IgD-negative memory B cell (primary cell): ENCODE results near the gene ZGLP1. TPM values are rescaled to one million over a fixed set of nuclear protein-coding genes. Genes with fewer than 3 reads are reported as not detected.
"Not testable (repeated sequence)": the region's sequence is repeated elsewhere in the genome, so short reads cannot be mapped to it uniquely, and the experiment has no call there.

ENCODE experiments used
- H3K27ac Mint-ChIP-seq, 3 donors: one replicate each; pipeline ENCODE4 v1.8.0; 2020 to 2022; ENCODE audit warnings: mild to moderate bottlenecking in 3 of 3, mixed read lengths in 3 of 3, moderate library complexity in 1 of 3
- H3K27me3 Mint-ChIP-seq: one replicate; pipeline ENCODE4 v1.8.0; 2021; ENCODE audit warnings: mixed read lengths
- H3K36me3 Mint-ChIP-seq: one replicate; pipeline ENCODE4 v1.8.0; 2020; ENCODE audit warnings: mild to moderate bottlenecking, mixed read lengths
- H3K4me1 Mint-ChIP-seq, 3 donors: one replicate each; pipeline ENCODE4 v1.8.0; 2020 to 2022; ENCODE audit warnings: mixed read lengths in 3 of 3, mild to moderate bottlenecking in 1 of 3
- H3K4me3 Mint-ChIP-seq, 4 donors: one replicate each; pipeline ENCODE4 v1.8.0; 2020 to 2022; ENCODE audit warnings: mild to moderate bottlenecking in 4 of 4, mixed read lengths in 4 of 4, moderate library complexity in 3 of 4
- H3K9me3 Mint-ChIP-seq, 3 donors: one replicate each; pipeline ENCODE4 v1.8.0; 2020 to 2021; ENCODE audit warnings: mixed read lengths in 3 of 3, mild to moderate bottlenecking in 1 of 3
- polyA plus RNA-seq: library from polyadenylated mRNA; unstranded; fragments of 300-500 nt; fragmentation: Illumina TruSeq; gene quantifications from one replicate; pipeline ENCODE4 v1.2.3, GENCODE V29; 2021

The ZGLP1 gene
- 2.6 TPM for polyA plus RNA-seq

DNA sequence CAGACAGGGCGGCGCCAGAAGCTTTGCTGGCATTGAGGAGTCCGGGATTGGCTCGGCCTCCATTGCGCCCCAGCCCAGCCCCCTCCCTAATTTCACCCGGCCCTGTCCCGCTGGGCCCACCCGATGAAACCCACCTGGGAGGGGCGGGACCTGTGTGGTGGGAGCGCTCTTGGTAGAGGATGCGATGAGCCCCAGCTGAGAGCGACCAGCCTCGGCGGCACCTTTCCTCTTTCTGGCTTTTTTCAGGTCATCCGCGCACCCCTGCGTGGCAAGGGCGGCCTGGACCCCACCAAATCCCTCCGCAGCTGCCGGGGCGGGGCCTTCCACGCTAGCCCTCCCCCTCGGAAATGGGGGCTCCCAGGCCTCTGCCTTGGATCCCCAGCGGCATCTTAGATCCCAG is at the start of gene ZGLP1:
Gene ZGLP1 (minus strand): TSS at position 393 of the 400 bp plus-strand sequence.
- Mint-ChIP-seq H3K4me1 (peaks cover 0 to 2% (median under 1%) of the 10 kb centered on the region in 3 donors), H3K4me3 (no peak within 1 kb of the TSS), H3K36me3 (no peaks in the 10 kb centered on the region), H3K27me3 (no peaks in the 10 kb centered on the region), H3K9me3 (no peaks in the 10 kb centered on the region), H3K27ac (peak within 1 kb of the TSS in 1 of 3 donors; percentile 71)

DNA sequence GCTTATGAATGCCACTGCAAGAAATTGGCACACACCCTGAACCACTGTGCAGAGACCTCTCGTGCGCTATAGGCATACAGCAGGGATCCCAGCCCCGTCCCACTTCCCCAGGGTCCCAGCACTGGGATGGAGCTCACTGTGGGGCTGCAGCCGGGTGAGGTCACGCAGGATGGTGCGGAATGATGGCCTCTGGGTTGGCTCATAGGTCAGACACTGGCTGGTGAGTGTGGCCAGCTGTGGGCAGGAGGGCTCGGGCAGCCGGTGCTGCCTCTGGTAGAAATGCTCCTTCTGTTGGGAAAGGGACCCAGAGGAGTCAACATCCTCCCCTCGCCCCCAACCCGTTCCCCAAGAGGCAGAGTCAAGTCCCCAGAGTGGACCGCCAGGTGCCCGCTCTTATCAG is 46.8 kb upstream of the ZGLP1 start:
- Mint-ChIP-seq H3K36me3 (peaks cover 5% of the 10 kb centered on the region), H3K4me3 (no peak overlapping the region), H3K27ac (no peak overlapping the region), H3K4me1 (peaks cover 0 to 1% (median 0%) of the 10 kb centered on the region in 3 donors), H3K27me3 (no peaks in the 10 kb centered on the region), H3K9me3 (no peaks in the 10 kb centered on the region)

DNA sequence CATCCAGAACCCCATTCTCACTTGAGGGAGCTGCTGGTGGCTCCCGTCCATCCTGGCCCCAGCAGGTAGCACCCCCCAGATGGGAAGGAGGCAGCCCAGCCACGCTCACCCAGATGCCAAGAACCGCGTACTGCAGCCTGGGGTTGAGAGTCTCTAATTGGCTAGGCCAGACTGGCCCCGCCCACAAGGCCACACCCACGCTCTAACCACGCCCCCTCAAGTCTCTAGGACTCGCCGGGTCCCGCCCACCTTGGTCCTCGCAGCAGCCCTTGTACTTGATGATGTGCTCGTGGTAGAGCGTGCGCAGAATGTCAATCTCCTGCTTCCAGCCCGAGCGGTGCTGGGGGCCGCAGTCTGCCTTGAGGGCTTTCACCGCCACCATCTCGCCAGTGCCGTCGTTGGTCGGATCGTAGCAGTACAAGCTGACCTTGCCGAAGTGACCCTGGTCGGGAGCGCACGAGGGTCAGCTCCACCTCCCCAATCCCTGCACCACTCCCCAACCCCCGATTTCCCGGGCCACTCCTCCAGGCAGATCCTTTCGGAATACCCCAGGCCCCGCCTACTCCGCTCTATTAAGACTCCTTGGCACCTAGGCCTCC is 44.3 kb upstream of the ZGLP1 start:
- Mint-ChIP-seq H3K4me3 (no peak overlapping the region), H3K27me3 (no peaks in the 10 kb centered on the region), H3K9me3 (no peaks in the 10 kb centered on the region), H3K4me1 (no peaks in the 10 kb centered on the region), H3K27ac (no peak overlapping the region), H3K36me3 (peaks cover 3% of the 10 kb centered on the region)

DNA sequence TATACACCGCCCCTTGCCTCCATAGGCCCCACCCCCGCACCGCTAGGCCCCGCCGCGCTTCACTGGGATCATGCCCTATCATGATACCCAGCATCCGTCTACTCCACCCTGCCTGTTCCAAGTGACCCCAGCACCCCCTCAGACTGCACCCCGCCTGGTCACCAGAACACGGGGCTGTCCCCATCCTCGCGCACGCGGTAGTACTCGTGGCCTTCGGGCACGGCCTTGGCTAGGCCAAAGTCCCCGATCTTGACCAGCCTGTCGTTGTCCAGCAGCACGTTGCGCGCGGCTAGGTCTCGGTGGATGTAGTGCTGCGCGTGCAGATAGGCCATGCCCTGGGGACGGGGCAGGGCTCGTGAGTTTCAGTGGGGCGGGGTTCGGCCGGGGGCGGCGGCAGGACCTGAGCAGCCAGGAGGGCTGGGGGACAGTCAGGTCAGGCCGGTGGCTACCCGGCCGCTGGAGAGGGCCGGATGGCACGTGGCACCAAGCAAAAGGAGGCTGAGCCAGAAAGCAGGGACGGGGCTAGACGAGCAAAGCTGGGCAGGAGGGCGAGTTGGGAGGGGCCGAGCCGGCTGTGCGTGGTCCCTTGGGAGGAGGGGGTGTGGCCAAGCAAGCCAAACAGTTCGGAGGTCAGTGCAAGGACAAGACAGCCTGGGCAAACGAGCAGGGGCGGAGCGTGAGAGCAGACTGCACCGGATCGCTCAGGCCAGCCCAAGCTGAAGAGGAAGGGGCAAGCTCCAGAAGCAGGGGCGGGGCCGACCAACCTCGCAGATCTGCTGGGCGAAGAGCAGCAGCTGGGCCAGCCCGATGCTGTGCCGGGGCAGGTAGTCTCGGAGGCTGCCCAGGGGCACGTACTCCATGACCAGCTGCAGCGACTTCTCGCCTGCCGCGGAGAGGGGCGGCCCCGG is 43.4 kb upstream of the ZGLP1 start:
- Mint-ChIP-seq H3K9me3 (no peaks in the 10 kb centered on the region), H3K27me3 (no peaks in the 10 kb centered on the region), H3K4me1 (no peaks in the 10 kb centered on the region), H3K4me3 (peak overlapping the region in 1 of 4 donors; percentile 58), H3K36me3 (peaks cover 3% of the 10 kb centered on the region), H3K27ac (peak overlapping the region in 1 of 3 donors; percentile 39)

DNA sequence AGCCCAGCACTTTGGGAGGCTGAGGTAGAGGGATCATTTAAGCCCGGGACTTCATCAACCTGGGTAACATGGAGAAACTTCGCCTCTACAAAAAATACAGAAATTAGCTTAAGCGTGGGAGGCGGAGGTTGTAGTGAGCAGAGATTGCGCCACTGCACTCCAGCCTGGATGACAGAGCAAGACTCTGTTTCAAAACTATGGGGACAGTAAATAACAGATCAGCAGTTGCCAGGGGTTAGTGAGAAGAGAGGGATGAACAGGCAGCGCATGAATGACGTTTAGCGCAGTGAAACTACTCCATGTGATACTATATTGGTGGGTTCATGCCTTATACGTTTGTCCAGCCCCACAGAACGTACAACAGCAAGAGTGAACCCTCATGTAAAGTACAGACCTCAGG is 36.9 kb upstream of the ZGLP1 start:
- Mint-ChIP-seq H3K9me3 (peaks cover 0 to 1% (median 0%) of the 10 kb centered on the region in 3 donors), H3K27me3 (no peaks in the 10 kb centered on the region), H3K4me1 (no peaks in the 10 kb centered on the region), H3K36me3 (no peaks in the 10 kb centered on the region), H3K27ac (no peak overlapping the region), H3K4me3 (no peak overlapping the region)

DNA sequence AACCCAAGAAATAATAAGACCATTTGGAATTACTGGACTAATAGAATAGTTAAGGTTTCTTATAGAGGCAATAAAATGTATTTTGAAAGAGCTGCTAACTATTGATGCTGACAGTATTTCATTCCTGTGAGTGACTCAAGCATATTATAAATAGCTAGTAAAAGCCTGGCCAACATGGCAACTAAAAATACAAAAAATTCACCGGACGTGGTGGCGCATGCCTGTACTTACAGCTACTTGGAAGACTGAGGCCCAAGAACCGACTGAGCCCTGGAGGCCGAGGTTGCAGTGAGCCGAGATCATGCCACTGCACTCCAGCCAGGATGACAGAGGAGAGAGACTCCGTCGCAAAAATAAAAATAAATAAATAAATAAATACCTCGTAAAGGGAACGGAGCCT is 35.2 kb upstream of the ZGLP1 start:
- Mint-ChIP-seq H3K4me3 (no peak overlapping the region), H3K27me3 (no peaks in the 10 kb centered on the region), H3K9me3 (peaks cover 0 to 1% (median 0%) of the 10 kb centered on the region in 3 donors), H3K4me1 (peaks cover under 1 to 5% (median 4%) of the 10 kb centered on the region in 3 donors), H3K27ac (no peak overlapping the region), H3K36me3 (no peaks in the 10 kb centered on the region)

DNA sequence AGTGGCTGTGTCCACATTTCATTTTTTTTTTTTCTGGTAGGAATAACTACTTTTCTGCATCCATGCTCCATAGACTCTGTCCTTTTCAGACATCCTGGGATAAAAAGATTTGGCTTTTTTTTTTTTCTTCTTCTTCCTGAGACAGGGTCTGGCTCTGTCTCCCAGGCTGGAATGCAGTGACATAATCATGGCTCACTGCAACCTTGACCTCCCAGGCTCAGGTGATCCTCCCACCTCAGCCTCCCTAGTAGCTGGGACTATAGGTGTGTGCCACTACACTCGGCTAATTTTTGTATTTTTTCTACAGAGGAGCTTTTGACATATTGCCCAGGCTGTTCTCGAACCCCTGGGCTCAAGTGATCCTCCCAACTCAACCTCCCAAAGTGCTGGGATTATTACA is 33.9 kb upstream of the ZGLP1 start:
- H3K4me3 Mint-ChIP-seq: no peak overlapping the region
- peaks cover 11 to 15% (median 14%) of the 10 kb centered on the region in 3 donors for H3K4me1 Mint-ChIP-seq
- no peaks in the 10 kb centered on the region for H3K27me3 Mint-ChIP-seq
- no peak overlapping the region for H3K27ac Mint-ChIP-seq
- H3K36me3 Mint-ChIP-seq: no peaks in the 10 kb centered on the region
- H3K9me3 Mint-ChIP-seq: peaks cover 0 to 1% (median 0%) of the 10 kb centered on the region in 3 donors

DNA sequence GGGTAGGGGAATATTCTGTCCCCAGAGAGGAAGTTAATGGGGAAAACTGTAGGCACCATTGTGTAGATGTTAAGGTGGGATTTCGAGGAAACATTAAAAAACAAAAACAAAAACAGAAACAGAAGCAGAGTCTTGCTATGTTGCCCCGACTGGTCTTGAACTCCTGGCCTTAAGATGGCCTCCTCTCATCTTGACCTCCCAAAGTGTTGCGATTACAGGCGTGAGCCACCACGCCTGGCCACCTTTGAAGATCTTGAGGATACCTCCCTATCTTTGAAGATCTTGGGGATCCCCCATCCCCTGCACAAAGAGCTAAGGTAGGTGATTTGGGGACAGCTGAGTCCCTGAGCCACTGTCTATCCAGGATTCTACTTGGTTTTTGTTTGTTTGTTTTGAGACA is 30.4 kb upstream of the ZGLP1 start:
- H3K27ac Mint-ChIP-seq: peak overlapping the region; percentile 77 to 97 (median 86)
- peak overlapping the region; percentile 95 to 99 (median 96) for H3K4me3 Mint-ChIP-seq
- H3K36me3 Mint-ChIP-seq: no peaks in the 10 kb centered on the region
- H3K27me3 Mint-ChIP-seq: no peaks in the 10 kb centered on the region
- no peaks in the 10 kb centered on the region for H3K9me3 Mint-ChIP-seq
- H3K4me1 Mint-ChIP-seq: peaks cover 11 to 18% (median 18%) of the 10 kb centered on the region in 3 donors

DNA sequence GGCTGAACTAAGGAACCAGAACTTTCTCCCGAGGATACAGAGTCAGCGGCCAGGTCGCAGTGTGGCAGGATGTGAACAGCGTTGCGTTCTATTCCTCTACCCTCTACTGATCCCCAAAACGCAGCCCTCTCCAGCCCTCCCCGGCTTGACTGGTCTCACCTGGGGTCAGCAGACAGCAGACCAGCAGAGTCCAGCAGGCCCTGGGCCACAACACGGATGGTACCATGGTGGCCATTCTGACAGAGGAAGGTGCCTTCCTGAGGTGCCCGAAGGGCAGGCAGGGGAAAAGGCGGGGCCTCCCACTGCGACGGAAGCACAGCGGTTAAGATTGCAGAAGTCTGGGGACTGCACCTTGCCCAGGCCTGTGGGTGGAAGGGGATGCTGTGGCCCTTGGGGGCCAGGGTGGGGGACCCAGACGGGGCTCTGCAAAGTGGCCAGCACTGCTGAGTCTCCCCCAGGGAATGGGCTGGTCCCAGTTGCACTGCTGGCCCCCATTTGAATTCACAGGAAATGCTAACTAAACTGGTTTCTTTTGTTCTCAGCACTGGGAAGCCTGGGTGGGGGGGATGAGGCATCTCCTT is 29.9 kb upstream of the ZGLP1 start, which contains the start of gene ICAM3:
Gene ICAM3 (minus strand): TSS at position 245 of the 581 bp plus-strand sequence. CDS start 10 bp downstream, at position 235.
- Mint-ChIP-seq H3K27me3 (no peaks in the 10 kb centered on the region), H3K36me3 (no peaks in the 10 kb centered on the region), H3K9me3 (no peaks in the 10 kb centered on the region), H3K4me3 (peak within 1 kb of the TSS; percentile 95 to 99 (median 96)), H3K4me1 (peaks cover 11 to 18% (median 18%) of the 10 kb centered on the region in 3 donors), H3K27ac (peak within 1 kb of the TSS; percentile 77 to 97 (median 92))

DNA sequence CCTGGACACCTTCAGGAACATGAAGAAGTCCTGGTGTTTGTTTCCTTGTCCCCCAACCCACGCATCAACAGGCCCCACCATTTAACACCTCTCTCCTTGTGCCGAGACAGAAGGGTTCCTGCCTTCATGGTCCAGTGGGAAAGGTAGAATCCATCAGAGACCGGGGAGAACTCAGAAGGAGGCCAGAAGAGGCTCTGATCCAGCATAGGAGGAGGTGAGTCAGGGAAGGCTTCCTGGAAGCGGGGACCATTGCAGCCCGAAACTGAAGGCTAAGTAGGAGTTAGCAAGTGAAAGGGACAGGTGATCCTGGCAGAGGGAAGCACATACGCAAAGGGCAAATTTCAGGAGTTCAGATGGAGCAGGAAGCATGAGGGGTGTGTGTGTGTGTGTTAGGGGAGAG is 29.3 kb upstream of the ZGLP1 start:
- no peaks in the 10 kb centered on the region for H3K9me3 Mint-ChIP-seq
- peak overlapping the region; percentile 77 to 97 (median 92) for H3K27ac Mint-ChIP-seq
- no peaks in the 10 kb centered on the region for H3K36me3 Mint-ChIP-seq
- peak overlapping the region; percentile 95 to 99 (median 96) for H3K4me3 Mint-ChIP-seq
- H3K4me1 Mint-ChIP-seq: peaks cover 11 to 20% (median 18%) of the 10 kb centered on the region in 3 donors
- no peaks in the 10 kb centered on the region for H3K27me3 Mint-ChIP-seq

DNA sequence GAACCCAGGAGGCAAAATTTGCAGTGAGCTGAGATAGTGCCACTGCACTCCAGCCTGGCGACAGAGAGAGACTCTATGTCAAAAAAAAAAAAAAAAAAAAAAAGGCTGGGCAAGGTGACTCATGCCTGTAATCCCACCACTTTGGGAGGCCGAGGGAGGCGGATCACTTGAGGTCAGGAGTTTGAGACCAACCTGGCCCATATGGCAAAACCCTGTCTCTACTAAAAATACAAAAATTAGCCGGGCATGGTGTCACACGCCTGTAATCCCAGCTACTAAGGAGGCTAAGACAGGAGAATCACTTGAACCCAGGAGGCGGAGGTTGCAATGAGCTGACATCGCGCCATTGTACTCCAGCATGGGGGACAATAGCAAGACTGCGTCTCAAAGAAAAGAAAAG is 27.1 kb upstream of the ZGLP1 start:
- H3K27me3 Mint-ChIP-seq, H3K27ac Mint-ChIP-seq, H3K9me3 Mint-ChIP-seq, H3K36me3 Mint-ChIP-seq: not testable (repeated sequence)
- H3K4me3 Mint-ChIP-seq: peak overlapping the region in 2 of 4 donors; percentile 12 to 60
- peaks cover 26 to 31% (median 28%) of the 10 kb centered on the region in 3 donors for H3K4me1 Mint-ChIP-seq

DNA sequence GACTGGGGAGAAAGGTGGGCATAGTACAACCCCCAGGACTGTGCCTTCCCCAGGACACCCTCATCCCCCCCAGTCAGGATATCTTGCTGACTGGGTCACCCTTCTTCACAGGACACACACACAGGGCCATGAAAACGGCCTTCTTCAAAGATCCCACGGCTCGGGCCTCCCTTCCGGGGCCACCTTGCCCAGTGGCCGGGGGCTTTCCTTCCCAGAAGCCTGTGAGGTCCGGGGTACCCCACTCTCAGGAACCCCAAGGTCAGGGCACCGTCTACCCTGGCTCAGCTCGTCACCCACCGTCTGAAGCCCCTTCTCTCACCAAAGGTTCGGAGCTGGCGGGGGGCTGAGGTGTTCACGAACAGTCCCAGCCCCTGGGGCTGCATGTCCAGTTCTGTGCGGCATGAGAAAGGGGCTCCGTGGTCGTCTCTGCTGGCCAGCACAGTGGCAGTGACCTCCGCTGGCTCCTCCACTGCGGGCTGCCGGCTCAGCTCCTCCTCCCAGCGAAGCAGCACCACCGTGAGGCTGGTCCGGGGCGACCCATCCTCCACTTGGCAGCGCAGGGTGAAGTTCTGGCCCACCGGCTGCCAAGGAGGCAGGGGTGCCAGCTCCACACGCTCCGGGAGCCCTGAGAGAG is 25.9 kb upstream of the ZGLP1 start:
- Mint-ChIP-seq H3K27me3 (no peaks in the 10 kb centered on the region), H3K4me1 (peaks cover 26 to 30% (median 28%) of the 10 kb centered on the region in 3 donors), H3K4me3 (peak overlapping the region in 3 of 4 donors; percentile 12 to 78 (median 33)), H3K9me3 (no peaks in the 10 kb centered on the region), H3K36me3 (no peaks in the 10 kb centered on the region), H3K27ac (peak overlapping the region in 1 of 3 donors; percentile 82)

DNA sequence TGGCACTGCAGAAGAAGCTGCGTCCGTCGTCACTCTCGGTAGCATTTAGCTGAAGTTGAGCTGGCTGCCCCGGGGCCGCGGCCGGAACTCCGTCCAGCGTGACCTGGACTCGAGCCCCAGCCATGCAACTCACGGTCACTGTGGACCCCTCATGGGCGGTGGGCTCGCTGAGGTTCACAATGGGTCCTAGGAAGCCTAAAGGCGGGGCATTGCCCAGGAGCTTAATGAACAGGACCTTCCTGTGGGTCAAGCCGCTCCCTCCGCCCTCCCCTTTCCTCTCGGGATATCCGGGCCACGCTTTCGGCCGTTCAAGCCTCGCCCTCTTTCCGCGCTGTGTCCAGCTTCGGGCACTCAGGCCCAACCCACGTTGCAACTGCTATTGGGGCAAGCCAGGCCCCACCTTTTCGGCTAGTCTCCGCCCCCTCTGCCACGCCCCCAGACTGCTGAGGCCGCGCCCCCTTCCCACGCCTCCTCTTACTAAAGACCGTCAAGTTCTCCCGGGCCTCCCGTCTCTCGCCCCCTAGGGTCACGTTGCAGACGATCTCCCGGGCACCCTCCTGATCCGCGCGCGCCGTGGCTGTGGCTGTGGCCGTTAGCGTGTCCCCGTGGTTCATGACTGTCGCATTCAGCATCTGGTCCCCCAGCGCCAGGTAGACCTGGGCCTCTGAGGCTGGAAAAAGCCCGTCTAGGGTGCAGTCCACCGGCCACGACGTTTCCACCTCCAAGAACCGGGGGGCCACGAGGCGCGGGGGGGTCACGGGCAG is 25.2 kb upstream of the ZGLP1 start:
- Mint-ChIP-seq H3K9me3 (no peaks in the 10 kb centered on the region), H3K27ac (peak overlapping the region in 1 of 3 donors; percentile 82), H3K4me1 (peaks cover 24 to 26% (median 25%) of the 10 kb centered on the region in 3 donors), H3K36me3 (no peaks in the 10 kb centered on the region), H3K27me3 (no peaks in the 10 kb centered on the region), H3K4me3 (peak overlapping the region; percentile 12 to 78 (median 35))
